ENCODE results near the gene CPVL. TPM values are rescaled to one million over a fixed set of nuclear protein-coding genes. Genes with fewer than 3 reads are reported as not detected.
A peak's percentile ranks its signal among the peaks of the same experiment; 100 is the strongest.

The CPVL gene
- total and polyA plus RNA-seq, 8 donors = 6.8 to 40.8 (median 11.2) TPM

DNA sequence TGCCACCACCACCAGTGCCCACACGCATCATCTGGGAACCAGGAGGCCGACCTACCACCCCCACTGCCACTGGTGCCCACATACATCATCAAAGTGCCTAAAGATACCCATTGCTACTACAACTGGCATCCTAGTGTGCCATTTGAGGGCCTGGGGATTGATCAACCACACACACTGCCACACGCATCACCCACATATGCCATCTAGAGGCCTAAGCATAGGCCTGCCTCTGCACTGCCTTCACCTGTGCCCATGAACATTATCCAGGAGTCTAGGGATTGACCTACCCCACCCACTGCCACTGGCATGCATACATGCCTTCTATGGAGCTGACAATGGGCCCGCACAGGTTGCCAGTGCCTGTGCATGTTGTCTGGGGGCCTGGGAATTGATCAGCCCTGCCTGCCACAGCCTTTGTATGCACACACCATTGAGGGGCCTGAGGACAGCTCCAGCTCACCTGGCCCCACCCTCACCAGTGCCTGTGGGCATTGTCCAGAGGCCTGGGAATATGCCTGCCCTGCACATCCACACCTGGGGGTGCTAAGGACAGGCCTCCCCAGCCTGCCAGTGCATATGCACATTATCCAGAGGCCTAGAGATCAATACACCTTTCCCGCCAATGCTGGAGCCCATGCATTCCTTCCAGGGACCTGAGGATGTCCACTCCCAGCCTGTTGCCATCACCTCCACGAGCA lies 123.9 kb downstream of the CPVL start:
- Histone ChIP-seq H3K36me3 (no peaks in the 10 kb centered on the region), H3K4me3 (no peak overlapping the region), H3K4me1 (no peaks in the 10 kb centered on the region), H3K9me3 (peaks cover 0 to 41% of the 10 kb centered on the region in 2 donors), H3K27me3 (no peaks in the 10 kb centered on the region), H3K27ac (no peak overlapping the region)
- TF ChIP-seq, protein P1, sequence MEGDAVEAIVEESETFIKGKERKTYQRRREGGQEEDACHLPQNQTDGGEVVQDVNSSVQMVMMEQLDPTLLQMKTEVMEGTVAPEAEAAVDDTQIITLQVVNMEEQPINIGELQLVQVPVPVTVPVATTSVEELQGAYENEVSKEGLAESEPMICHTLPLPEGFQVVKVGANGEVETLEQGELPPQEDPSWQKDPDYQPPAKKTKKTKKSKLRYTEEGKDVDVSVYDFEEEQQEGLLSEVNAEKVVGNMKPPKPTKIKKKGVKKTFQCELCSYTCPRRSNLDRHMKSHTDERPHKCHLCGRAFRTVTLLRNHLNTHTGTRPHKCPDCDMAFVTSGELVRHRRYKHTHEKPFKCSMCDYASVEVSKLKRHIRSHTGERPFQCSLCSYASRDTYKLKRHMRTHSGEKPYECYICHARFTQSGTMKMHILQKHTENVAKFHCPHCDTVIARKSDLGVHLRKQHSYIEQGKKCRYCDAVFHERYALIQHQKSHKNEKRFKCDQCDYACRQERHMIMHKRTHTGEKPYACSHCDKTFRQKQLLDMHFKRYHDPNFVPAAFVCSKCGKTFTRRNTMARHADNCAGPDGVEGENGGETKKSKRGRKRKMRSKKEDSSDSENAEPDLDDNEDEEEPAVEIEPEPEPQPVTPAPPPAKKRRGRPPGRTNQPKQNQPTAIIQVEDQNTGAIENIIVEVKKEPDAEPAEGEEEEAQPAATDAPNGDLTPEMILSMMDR (IDR thresholded peaks at IDR 0.05) = no peak
- intact Hi-C loops (cut with DNase I) = no loop called here
- DNase-seq (no peak), ATAC-seq (no peak)

DNA sequence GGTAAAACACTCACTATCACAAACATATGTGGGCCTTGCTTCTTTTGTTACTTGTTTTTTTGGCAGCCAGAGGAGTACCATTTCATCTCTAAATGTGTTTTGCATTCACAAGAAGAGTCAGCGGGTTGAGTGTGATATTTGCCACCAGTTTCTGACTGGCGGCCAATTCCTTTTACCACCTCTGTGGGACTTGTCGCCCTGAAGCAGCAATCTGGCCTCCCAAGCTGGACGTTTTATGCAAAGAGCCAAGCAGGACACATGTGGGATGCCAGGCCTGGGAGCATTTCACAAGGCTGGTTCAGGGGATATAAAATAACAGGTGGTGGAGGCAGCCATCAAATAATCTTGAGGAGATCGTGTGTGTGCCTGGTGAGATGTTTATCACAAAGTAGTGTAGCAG lies 126.4 kb downstream of the CPVL start:
- no peaks in the 10 kb centered on the region for H3K27me3 ChIP-seq
- DNase-seq (no peak), ATAC-seq (no peak)
- no peak overlapping the region for H3K4me3 ChIP-seq
- peaks cover 0 to 17% of the 10 kb centered on the region in 2 donors for H3K9me3 ChIP-seq
- no peak overlapping the region for H3K27ac ChIP-seq
- TF ChIP-seq, protein P1 (IDR thresholded peaks at IDR 0.05) = no peak
- H3K4me1 ChIP-seq = no peaks in the 10 kb centered on the region
- no peaks in the 10 kb centered on the region for H3K36me3 ChIP-seq
- intact Hi-C loops (cut with DNase I) = no loop called here

DNA sequence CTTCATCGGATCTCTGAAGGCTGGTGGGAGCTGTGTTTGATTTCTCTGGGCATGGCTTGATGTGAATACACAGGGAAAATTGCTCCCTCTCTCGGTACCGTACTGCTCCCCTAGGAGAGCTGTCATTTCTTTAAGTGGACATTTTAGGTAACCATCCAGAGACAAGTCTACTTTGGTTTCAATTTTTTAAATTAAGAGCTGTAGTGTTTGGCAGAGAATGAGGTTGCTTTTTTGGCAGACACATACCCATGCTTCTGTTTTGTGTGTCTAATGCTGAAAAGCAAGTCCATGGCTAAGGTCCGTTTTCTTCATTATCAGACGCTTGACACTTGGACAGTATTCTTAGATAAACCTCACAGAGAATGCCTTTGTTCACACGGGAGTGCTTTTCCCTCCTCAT lies 127.0 kb downstream of the CPVL start:
- intact Hi-C loops (cut with DNase I) = no loop called here
- Histone ChIP-seq H3K27ac (no peak overlapping the region), H3K4me1 (no peaks in the 10 kb centered on the region), H3K36me3 (no peaks in the 10 kb centered on the region), H3K4me3 (no peak overlapping the region), H3K27me3 (no peaks in the 10 kb centered on the region), H3K9me3 (peaks cover 0 to 11% of the 10 kb centered on the region in 2 donors)
- TF ChIP-seq, protein P1 (IDR thresholded peaks at IDR 0.05) = no peak
- DNase-seq = no peak
- no peak for ATAC-seq

DNA sequence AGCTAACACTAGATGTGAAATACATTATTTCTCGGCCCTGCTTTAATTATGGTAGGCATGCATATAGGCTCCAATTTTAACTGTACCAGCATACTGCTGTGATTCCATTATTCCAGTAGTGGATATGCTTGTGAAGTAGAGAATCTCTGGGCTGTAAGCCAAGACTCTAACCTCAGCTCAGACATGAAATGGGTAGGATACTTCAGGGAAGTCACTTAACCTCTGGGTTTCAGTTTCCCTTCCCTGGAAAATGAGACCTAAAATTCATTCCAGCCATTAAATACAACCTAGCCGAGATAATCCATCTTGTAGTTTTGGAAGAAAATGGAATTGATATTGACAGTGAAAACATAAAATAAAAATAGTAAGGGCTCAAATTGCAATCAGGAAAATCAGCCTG lies 128.6 kb downstream of the CPVL start:
- no peak for DNase-seq
- Histone ChIP-seq H3K4me3 (no peak overlapping the region), H3K36me3 (no peaks in the 10 kb centered on the region), H3K9me3 (no peaks in the 10 kb centered on the region), H3K27ac (no peak overlapping the region), H3K27me3 (no peaks in the 10 kb centered on the region), H3K4me1 (no peaks in the 10 kb centered on the region)
- intact Hi-C loops (cut with DNase I) = no loop called here
- TF ChIP-seq, protein P1 (IDR thresholded peaks at IDR 0.05) = no peak
- ATAC-seq = peak; percentile 30

DNA sequence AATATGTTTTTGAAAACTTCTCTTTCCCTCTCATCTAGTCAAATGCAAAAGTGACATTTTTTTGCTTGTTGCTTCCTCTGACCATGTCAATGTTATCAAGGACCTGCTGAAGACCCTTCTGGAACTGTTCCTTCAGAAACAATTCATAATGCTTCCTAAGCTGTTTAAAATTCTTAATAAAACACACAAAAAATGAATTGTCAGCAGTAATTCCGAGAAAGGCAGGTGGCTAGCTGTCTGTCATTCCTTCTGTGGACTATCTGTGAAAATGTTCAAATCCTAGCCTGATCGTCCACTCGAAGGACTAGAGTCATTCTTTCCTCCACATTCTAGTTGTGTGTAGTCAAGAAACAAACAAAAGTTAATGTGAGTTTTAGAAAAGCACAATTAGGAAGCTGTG lies 131.6 kb downstream of the CPVL start:
- no peak overlapping the region for H3K27ac ChIP-seq
- ATAC-seq (no peak), DNase-seq (no peak)
- H3K27me3 ChIP-seq = no peaks in the 10 kb centered on the region
- TF ChIP-seq, protein P1 (IDR thresholded peaks at IDR 0.05) = no peak
- H3K36me3 ChIP-seq = no peaks in the 10 kb centered on the region
- H3K4me1 ChIP-seq = no peaks in the 10 kb centered on the region
- H3K4me3 ChIP-seq = no peak overlapping the region
- H3K9me3 ChIP-seq = no peaks in the 10 kb centered on the region
- intact Hi-C loops (cut with DNase I) = no loop called here

Measured in left lung (tissue), 10 donors.